Measurements from ENCODE around the gene YIPF1.

YIPF1 gene

DNA sequence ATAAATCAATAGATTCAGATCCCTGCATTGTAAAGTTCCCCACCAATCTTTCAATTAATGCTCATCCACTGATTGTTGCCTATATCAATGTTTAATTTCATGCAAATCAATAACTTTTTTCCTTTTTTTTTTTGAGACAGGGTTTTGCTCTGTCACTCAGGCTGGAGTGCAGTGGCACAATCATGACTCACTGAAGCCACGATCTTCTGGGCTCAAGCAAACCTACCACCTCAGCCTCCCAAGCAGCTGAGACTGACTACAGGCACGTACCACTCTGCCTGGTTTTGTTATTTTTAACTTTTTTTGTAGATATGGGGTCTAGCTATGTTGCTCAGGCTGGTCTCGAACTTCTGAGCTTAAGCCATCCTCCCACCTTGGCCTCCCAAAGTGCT is 30.1 kb upstream of the YIPF1 start:
- Histone ChIP-seq H3K9ac (no peak overlapping the region), H4K20me1 (no peaks in the 10 kb centered on the region), H3K4me2 (no peak overlapping the region), H3K27me3 (no peaks in the 10 kb centered on the region), H3K36me3 (peaks cover 40 to 97% (median 62%) of the 10 kb centered on the region in 11 experiments), H3K4me3 (no peak overlapping the region), H3K27ac (no peak overlapping the region), H3K9me3 (replicated peaks in 1 of 11) (no peaks in the 10 kb centered on the region), H3K4me1 (no peaks in the 10 kb centered on the region)
- TF ChIP-seq Cebpa-rat (IDR thresholded peaks at IDR 0.05): no peak

DNA sequence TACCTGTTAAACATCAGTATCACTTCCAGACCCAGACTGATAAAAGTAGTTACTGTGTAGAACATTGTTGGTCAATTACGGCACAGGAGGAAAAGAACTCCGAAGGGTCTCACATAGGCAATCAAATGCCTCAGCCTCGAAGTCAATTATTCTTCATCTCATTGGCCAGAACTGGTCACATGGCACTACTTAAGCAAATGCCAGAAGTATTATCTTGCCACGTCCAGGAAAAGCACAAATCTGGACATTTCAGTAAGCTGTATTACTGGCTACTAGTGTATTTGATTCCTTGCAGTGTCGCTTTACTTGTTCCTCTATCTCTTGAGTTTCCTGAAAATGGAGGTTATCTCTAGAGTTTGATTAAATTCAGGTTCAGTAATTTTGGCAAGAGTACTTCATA is 28.7 kb upstream of the YIPF1 start:
- Histone ChIP-seq H4K20me1 (no peaks in the 10 kb centered on the region), H3K36me3 (peaks cover 43 to 91% (median 56%) of the 10 kb centered on the region in 11 experiments), H3K27ac (no peak overlapping the region), H3K4me1 (no peaks in the 10 kb centered on the region), H3K27me3 (no peaks in the 10 kb centered on the region), H3K9me3 (replicated peaks in 1 of 11) (no peaks in the 10 kb centered on the region), H3K4me3 (no peak overlapping the region), H3K4me2 (no peak overlapping the region), H3K9ac (no peak overlapping the region)
- TF ChIP-seq Cebpa-rat (IDR thresholded peaks at IDR 0.05): no peak

DNA sequence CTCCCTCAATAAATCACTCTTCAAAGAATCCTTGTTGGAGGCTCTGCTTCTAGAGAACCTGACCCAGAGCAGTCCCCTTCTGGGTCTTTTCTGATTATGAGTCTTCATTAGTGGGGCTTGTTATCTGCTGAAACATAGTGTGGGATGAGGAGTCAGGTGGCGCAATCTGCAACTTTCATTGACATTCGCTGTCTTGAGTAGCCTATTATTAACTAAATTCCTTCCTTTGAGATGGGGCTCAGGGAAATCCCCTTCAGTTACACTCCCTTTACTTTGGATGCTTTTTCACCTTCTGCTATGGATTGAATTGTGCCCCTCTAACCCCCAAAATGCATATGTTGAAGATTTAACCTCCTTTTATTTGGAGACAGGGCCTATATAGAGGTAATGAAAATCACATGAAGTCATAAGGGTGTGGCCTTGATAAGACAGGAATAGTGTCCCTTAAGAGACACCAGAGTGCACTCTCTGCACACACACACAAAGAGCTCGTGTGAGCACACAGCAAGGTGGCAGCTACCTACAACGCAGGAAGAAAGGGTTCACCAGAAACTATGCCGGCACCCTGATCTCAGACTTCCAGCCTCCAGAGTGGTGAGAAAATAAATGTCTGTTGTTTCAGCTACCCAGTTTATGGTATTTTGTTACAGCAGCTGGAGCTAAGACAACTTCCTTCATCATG is 23.9 kb upstream of the YIPF1 start:
- no peak for TF ChIP-seq Cebpa-rat (IDR thresholded peaks at IDR 0.05)
- no peaks in the 10 kb centered on the region for H3K4me1 ChIP-seq
- no peaks in the 10 kb centered on the region for H4K20me1 ChIP-seq
- H3K27ac ChIP-seq: no peak overlapping the region
- H3K4me3 ChIP-seq: no peak overlapping the region
- no peaks in the 10 kb centered on the region for H3K27me3 ChIP-seq
- H3K4me2 ChIP-seq: no peak overlapping the region
- no peak overlapping the region for H3K9ac ChIP-seq
- H3K36me3 ChIP-seq: peaks cover 11 to 59% (median 24%) of the 10 kb centered on the region in 11 experiments; a peak in 19 of 22 replicates
- no peaks in the 10 kb centered on the region for H3K9me3 ChIP-seq (replicated peaks in 1 of 11)

DNA sequence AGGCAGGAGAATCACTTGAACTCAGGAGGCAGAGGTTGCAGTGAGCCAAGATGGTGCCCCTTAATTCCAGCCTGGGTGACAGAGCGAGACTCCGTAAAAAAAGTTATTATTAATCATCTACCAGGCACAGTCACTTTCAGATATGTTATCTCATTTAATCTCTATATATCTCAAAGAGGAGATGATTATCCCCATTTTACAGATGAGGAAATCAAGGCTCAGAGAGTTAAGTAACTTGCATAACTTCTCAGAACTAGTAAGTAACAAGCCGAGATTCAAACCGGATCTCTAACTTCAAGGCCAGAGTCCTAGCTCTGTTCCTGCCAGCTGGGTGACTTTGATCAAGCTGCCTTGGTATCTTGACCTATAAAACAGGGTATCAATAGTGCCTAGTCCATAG is 21.8 kb upstream of the YIPF1 start:
- H3K9ac ChIP-seq: no peak overlapping the region
- H3K27me3 ChIP-seq: no peaks in the 10 kb centered on the region
- peaks cover 0 to under 1% (median 0%) of the 10 kb centered on the region in 10 experiments; a peak in 1 of 20 replicates for H3K4me1 ChIP-seq
- H3K9me3 ChIP-seq (replicated peaks in 1 of 11): no peaks in the 10 kb centered on the region
- no peaks in the 10 kb centered on the region for H4K20me1 ChIP-seq
- no peak overlapping the region for H3K4me3 ChIP-seq
- H3K4me2 ChIP-seq: no peak overlapping the region
- H3K36me3 ChIP-seq: peaks cover 8 to 47% (median 20%) of the 10 kb centered on the region in 11 experiments; a peak in 18 of 22 replicates
- no peak overlapping the region for H3K27ac ChIP-seq
- TF ChIP-seq Cebpa-rat (IDR thresholded peaks at IDR 0.05): no peak

DNA sequence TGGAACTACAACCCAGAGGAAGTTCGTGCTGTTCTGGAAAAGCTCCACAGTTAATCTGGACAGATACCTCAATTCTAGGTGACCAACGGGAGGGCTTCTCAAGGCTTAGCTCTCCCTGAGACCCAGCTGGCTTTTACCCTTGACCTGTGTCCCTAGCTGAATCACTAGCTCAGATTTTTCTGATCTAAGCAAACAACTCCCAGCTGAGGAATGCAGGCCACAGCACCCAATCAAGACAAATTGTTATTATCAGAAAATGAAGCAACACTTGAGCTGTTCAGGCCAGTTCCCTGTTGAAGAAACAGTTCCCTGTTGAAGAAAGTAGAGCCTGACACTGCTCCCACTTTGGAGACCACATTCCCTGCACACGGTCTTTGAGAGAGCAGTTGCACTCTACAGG is 20.3 kb upstream of the YIPF1 start:
- Histone ChIP-seq H3K27ac (no peak overlapping the region), H3K27me3 (no peaks in the 10 kb centered on the region), H3K4me2 (no peak overlapping the region), H3K9me3 (replicated peaks in 1 of 11) (no peaks in the 10 kb centered on the region), H4K20me1 (no peaks in the 10 kb centered on the region), H3K4me3 (no peak overlapping the region), H3K4me1 (peaks cover 0 to 7% (median 0%) of the 10 kb centered on the region in 10 experiments; a peak in 3 of 20 replicates), H3K9ac (no peak overlapping the region), H3K36me3 (peaks cover 4 to 32% (median 11%) of the 10 kb centered on the region in 11 experiments; a peak in 14 of 22 replicates)
- no peak for TF ChIP-seq Cebpa-rat (IDR thresholded peaks at IDR 0.05)

DNA sequence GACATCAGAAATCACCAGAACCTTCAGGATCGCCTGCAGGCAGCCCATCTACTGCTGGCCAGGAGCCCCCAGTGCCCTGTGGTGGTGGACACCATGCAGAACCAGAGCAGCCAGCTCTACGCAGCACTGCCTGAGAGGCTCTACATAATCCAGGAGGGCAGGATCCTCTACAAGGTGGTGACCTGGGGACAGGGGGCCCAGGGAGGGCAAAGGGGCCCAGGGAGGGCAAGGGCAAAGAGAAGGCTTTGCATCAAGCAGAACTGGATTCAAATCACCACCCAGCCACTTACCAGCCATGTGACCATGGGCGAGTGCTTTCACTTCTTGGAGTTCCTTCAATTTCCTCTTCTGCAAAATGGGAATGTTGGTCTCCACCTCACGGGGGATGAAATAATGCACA is 16.5 kb upstream of the YIPF1 start:
- peak overlapping the region in 2 of 11 experiments; percentile 1 to 33; a peak in 3 of 22 replicates for H3K4me2 ChIP-seq
- no peak for TF ChIP-seq Cebpa-rat (IDR thresholded peaks at IDR 0.05)
- no peaks in the 10 kb centered on the region for H3K27me3 ChIP-seq
- H3K27ac ChIP-seq: no peak overlapping the region
- H3K36me3 ChIP-seq: peaks cover 0 to 10% (median 0%) of the 10 kb centered on the region in 11 experiments; a peak in 2 of 22 replicates
- no peak overlapping the region for H3K9ac ChIP-seq
- no peaks in the 10 kb centered on the region for H3K9me3 ChIP-seq (replicated peaks in 1 of 11)
- peaks cover 0 to 23% (median 19%) of the 10 kb centered on the region in 10 experiments; a peak in 16 of 20 replicates for H3K4me1 ChIP-seq
- no peaks in the 10 kb centered on the region for H4K20me1 ChIP-seq
- no peak overlapping the region for H3K4me3 ChIP-seq

DNA sequence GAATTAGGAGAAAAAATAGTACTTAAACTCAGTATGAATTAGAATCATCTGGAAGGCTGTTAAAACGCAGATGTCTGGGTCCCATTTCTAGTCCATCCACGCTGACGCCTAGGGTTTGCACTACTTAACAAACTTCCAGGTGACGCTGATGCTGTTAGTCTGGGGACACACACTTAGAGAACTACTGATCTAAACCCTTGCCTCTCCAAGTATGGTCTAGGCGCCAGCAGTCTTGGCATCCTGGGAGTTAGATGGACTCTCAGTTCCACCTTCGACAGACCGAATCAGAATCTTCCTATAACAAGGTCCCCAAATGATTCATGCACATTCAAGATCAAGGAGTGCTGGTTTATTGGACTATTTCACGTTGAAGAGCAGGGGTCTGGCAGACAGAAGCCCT is 15.9 kb upstream of the YIPF1 start:
- no peak overlapping the region for H3K27ac ChIP-seq
- H3K4me3 ChIP-seq: no peak overlapping the region
- H3K9ac ChIP-seq: no peak overlapping the region
- no peaks in the 10 kb centered on the region for H3K9me3 ChIP-seq (replicated peaks in 1 of 11)
- peaks cover 0 to 10% (median 0%) of the 10 kb centered on the region in 11 experiments; a peak in 2 of 22 replicates for H3K36me3 ChIP-seq
- H3K4me2 ChIP-seq: no peak overlapping the region
- H4K20me1 ChIP-seq: no peaks in the 10 kb centered on the region
- H3K4me1 ChIP-seq: peaks cover 0 to 23% (median 19%) of the 10 kb centered on the region in 10 experiments; a peak in 16 of 20 replicates
- TF ChIP-seq Cebpa-rat (IDR thresholded peaks at IDR 0.05): no peak
- no peaks in the 10 kb centered on the region for H3K27me3 ChIP-seq

DNA sequence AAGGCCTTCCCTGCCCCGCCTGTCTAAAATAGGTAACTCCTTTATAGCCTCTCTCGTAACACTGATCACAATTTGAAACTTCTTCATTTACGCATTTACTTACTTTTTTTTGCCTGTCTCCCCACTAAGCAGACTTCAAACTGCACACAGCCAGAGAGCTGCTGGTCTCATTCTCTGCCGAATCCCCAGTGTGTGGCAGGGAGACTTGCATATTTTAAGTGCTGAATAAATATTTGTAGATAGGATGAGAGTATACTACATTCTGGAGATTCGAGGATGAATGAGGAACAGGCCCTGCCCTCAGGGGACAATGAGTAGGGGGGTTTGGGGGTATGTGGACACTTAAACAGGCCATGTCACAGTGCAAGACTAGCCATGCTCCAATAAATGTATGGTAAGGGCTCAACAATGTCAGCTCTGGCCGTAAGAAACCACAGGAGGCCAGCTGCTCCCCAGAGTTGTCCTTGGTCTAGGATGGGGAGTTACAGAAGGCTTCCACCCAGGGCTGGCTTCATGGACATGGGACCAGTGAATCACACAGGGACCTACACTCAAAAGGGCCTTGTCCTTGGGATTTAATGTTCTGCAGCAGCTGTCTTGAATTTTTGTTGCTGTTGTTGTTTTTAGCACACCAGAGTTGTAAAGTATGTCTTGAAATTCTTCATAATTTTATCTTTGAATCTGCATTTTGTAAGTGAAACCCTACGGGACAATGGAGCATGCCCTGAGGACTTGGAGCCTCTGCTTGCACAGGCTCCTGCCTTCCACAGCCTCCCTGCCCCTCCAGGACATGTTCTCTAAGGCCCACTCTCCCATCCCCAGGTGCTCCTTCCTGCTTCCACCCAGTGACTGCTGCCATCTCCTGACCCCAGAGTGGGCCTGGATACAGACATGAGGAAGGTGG is 12.9 kb upstream of the YIPF1 start:
- Histone ChIP-seq H3K4me1 (peaks cover 0 to 27% (median 19%) of the 10 kb centered on the region in 10 experiments; a peak in 16 of 20 replicates), H3K9me3 (replicated peaks in 1 of 11) (no peaks in the 10 kb centered on the region), H3K4me3 (no peak overlapping the region), H4K20me1 (no peaks in the 10 kb centered on the region), H3K36me3 (peaks cover 0 to 10% (median 0%) of the 10 kb centered on the region in 11 experiments; a peak in 2 of 22 replicates), H3K27me3 (no peaks in the 10 kb centered on the region), H3K4me2 (peak overlapping the region in 8 of 11 experiments; percentile 17 to 60 (median 49); a peak in 12 of 22 replicates), H3K27ac (no peak overlapping the region; a peak in 1 of 22 replicates), H3K9ac (no peak overlapping the region)
- no peak for TF ChIP-seq Cebpa-rat (IDR thresholded peaks at IDR 0.05)

DNA sequence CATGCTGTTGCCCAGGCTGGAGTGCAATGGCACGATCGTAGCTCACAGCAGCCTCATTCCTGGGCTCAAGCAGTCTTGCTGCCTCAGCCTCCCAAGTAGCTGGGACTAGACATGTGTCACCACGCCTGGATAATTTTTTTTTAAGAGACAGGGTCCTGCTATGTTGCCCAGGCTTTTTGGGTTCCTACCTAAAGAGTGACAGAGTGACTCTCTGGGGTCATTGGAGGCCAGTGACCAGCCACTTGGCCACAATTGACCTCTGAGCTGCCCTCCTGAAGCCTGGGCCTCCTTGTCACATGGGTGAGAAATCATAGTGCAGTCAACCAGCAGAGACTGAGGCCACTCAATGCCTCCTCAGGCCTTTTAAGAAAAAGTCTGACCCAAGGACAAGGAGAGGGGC is 10.1 kb upstream of the YIPF1 start:
- no peaks in the 10 kb centered on the region for H3K36me3 ChIP-seq
- H3K27me3 ChIP-seq: no peaks in the 10 kb centered on the region
- no peak overlapping the region for H3K4me3 ChIP-seq
- no peak overlapping the region for H3K27ac ChIP-seq
- no peak overlapping the region for H3K4me2 ChIP-seq
- no peaks in the 10 kb centered on the region for H4K20me1 ChIP-seq
- peaks cover 9 to 29% (median 22%) of the 10 kb centered on the region in 10 experiments; a peak in 17 of 20 replicates for H3K4me1 ChIP-seq
- no peak overlapping the region for H3K9ac ChIP-seq
- TF ChIP-seq Cebpa-rat (IDR thresholded peaks at IDR 0.05): no peak
- no peaks in the 10 kb centered on the region for H3K9me3 ChIP-seq (replicated peaks in 1 of 11)
